Tongue (tissue), 2 donors: Measurements from ENCODE around the gene MAP7D1. TPM values are rescaled to one million over a fixed set of nuclear protein-coding genes. Genes with fewer than 3 reads are reported as not detected.

Experiments used
- small RNA-seq: library from RNA; depleted of rRNA; stranded (forward); fragments of <200 nt; gene quantifications from one replicate; pipeline ENCODE3, GENCODE V24; 2014; ENCODE audit warnings: low replicate concordance
- total RNA-seq: library from RNA; depleted of rRNA; stranded (reverse); fragments of >200 nt; gene quantifications from one replicate; pipeline ENCODE4 v1.2.3, GENCODE V29; 2014

The MAP7D1 gene
- total RNA-seq, 1 donor from 2014 or later: 134 TPM

Small RNA genes lying within 50 kb of the gene (small RNA-seq; reads per million reads assigned to genes)
- gene RN7SL131P: not detected

Other genes starting within 250 kb of the MAP7D1 start
- gene AGO3, start 225.1 kb upstream of the MAP7D1 start, total RNA-seq: 29.7 TPM
- gene TEKT2, start 72.1 kb upstream of the MAP7D1 start, total RNA-seq: not detected
- 35.5 TPM for gene ADPRS, start 67.3 kb upstream of the MAP7D1 start, total RNA-seq
- 39.8 TPM for gene COL8A2, start 30.9 kb upstream of the MAP7D1 start, total RNA-seq
- 32.4 TPM for gene TRAPPC3, start 6.7 kb upstream of the MAP7D1 start, total RNA-seq
- gene THRAP3, start 68.3 kb downstream of the MAP7D1 start, total RNA-seq: 107 TPM
- 5.4 TPM for gene SH3D21, start 150.2 kb downstream of the MAP7D1 start, total RNA-seq
- 25.7 TPM for gene EVA1B, start 167.5 kb downstream of the MAP7D1 start, total RNA-seq
- 18.9 TPM for gene STK40, start 229.8 kb downstream of the MAP7D1 start, total RNA-seq
- 8.8 TPM for gene LSM10, start 241.7 kb downstream of the MAP7D1 start, total RNA-seq